HK-2 (cell line): ENCODE results near the gene PES1.
"Not testable (repeated sequence)": the region's sequence is repeated elsewhere in the genome, so short reads cannot be mapped to it uniquely, and the experiment has no call there.

Source experiments
- DNase-seq: peaks from one replicate; pipeline ENCODE4 v3.0.0-alpha.2; 2018; ENCODE audit not compliant: unreplicated experiment

Gene PES1

DNA sequence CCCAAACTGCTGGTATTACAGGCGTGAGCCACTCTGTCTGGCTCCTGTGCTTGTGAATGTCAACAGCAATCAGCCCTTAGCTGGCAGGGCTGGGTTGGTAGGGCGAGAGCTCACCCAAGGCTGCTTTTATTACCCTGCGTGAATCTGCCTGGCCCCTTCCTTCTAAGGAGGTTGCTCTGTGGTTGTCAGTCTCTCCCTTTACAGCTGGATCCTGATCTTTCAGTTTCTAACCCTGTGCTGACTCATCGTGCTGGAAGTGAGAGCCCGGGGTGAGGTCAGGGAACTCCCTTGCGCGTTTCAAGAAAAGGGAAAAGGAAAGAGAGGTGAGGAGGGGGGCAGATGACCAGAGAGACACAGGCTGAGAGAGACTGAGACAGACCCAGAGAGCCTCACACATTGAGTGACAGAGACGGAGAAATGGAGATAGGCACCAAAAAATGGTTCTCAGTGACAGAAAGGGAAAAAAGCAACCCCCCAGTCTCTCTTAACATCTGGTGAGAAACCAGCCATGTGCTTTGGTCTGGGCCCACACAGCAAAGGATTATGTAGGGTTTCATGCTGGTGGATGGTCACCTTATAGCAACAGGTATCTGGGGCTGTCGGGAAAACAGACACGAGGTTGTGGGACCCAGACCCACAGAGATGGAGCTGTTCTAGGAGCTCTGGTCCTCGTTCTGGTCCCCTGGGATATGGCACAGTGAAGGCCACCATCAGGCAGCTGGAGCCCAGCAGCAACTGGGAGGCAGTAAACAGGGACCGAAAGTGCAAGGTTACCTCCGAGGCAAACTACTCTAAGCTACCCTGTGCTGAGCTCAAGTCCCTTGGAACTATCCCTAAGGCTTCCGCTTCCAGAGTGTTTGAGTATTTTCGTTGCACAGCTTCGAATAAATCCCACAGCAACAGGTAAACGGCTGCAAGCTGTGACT lies 17.8 kb upstream of the PES1 start:
- DNase-seq: peak; percentile 45

DNA sequence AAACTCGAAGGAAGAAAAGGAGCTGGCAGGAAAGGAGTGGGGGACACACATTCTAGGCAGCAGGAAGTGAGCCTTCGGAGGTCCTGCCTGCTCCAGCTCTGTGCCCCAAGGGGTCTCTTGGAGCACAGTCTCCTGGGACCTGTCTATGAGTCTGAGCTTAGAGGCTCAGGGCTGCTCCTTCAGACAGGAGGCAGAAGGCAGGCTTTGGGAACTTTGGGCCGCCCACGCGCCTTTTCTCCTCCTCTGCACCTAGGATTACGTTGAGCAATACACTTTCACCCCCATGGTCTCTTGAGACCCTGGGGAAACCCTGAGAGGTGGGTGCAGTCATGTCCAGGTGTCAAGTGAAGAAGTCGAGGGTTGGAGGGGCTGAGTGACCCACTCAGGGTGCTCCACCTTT lies 16.2 kb upstream of the PES1 start:
- DNase-seq: no peak

DNA sequence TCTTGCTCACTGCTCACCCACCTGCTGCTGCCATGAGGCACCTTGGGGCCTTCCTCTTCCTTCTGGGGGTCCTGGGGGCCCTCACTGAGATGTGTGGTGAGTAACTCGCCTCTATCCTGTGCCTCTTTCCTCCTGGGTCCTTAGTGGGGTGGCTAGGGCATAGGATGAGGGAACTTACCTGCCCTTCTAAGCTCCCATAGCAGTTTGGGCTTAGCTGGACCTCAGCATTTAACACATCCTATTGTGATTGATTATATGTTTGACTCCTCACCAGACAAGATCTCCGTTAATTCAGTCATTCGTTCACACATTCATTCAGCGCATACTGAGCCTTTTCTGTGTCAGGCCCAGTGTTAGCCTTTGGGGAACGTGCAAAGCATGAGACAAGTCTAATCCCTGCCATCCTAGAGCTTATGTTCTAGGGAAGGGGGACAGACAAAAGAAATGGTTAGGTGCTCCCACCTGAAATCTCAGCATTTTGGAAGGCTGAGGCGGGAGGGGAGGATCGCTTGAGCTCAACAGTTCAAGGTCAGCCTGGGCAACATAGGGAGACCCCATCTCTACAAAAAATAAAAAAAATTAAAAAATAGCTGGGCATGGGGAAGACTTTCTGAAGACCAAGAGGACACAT lies 15.7 kb upstream of the PES1 start:
- DNase-seq: no peak

DNA sequence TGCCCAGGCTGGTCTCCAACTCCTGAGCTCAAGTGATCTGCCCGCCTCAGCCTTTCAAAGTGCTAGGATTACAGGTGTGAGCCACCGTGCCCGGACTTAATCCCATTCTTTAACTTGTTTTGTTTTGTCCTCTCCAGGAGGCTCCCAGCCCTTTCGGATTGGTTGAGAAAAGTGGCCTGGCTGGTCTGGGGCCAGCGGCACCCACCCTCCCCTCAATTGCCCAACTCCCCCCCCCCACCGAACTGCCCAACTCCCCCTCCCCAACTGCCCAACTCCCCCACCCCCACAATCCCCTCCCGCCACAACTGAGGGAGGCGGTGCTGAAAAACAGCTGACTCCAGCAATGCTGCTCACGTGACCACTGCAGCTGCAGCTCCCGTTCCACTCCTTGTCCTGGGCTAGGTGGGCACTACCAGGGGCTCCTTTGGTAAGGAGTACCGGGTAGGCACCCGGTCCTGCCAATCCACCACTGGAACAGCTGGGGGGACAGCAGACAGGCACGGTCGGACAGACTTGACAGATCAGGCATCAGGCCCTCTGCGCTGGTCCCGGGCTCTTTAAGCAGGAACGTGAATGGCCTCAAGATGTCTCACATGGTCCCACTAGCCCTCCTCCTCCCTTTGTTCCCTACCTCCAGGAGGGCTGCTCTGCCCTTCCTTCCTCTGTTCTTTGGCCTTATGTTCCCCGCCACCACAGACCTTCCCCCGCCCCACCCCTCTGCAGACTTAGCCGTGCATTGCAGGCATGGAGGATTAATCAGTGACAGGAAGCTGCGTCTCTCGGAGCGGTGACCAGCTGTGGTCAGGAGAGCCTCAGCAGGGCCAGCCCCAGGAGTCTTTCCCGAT lies 15.0 kb upstream of the PES1 start, which contains the start of gene TCN2:
Gene TCN2 (plus strand): TSS at position 720 of the 845 bp plus-strand sequence. CDS start 158 bp downstream, outside the sequence.
- DNase-seq: peak; percentile 83

DNA sequence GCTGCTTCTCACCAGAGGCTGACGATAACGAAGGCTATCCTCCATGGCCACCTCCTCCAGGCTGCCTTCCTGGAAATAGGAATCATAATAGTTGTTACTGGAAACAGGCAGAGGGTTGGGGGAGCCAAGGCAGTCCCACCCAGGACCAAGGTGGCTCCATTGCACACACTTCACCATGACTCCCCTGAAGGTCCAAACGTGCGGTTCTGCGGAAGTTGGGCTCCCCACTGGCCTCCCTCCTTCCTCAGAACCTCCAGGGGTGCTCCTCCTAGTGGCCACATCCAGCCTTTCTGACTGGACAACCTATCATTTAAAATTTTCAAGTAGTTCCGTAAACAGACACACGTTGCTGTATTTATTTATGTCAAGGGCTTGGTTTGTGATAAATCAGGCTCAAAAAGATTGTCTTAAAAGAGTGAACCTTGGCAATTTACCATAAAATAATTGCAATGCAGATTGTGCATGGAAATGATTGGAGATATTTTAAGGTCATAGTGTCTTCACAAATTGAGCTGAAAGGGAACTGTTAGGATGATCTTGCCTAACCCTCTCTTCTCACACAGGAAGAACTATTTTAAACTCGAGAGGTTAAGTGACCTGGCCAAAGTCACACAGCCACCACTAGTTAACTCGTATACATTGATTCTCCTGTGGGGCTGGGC lies 13.9 kb upstream of the PES1 start:
- no peak for DNase-seq

DNA sequence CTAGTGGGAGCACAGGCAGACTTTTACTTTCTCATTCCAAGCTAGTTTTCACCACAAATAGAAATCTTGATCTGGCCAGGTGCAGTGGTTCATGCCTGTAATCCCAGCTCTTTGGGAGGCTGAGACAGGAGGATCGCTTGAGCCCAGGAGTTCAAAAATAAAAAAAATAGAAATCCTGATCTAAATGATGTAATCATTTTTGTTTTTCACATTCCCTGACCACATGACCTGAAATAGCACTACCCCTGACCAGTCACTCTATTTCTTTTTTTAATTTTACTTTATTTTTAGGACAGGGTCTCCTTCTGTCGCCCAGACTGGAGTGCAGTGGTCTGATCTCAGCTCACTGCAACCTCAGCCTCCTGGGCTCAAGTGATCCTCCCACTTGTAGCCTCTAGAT lies 13.0 kb upstream of the PES1 start:
- no peak for DNase-seq

DNA sequence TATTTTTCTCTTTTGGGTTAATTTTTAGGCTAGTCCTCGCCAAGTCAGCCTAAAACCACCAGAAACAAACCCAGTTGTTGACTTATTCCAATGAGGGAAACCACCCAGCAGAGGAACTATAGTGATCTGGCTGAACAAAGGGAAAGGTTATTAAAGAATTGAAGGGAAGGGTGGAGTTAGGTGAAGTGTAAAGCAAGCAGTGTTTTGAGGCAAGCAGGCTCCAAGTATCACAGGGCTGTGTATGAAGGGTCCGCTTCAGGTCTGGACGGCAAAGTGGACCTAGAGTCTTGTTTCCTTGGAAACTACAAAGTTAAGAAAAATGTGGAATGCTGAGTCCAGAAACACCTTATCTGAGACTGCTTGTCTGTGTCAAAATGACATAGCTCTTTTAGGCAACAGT lies 12.1 kb upstream of the PES1 start:
- no peak for DNase-seq

DNA sequence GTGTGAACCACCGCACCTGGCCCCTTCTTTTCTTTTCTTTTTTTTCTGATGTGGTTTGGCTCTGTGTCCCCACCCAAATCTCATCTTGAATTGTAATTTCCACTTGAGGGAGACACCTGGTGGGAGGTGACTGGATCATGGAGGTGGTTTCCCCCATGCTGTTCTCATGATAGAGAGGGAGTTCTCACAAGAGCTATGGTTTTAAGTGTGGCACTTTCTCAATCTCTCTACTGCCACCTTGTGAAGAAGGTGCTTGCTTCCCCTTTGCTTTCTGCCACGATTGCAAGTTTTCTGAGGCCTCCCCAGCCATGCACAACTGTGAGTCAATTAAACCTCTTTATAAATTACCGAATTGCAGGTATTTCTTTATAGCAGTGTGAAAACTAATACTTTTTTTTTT lies 10.3 kb upstream of the PES1 start:
- DNase-seq: no peak

DNA sequence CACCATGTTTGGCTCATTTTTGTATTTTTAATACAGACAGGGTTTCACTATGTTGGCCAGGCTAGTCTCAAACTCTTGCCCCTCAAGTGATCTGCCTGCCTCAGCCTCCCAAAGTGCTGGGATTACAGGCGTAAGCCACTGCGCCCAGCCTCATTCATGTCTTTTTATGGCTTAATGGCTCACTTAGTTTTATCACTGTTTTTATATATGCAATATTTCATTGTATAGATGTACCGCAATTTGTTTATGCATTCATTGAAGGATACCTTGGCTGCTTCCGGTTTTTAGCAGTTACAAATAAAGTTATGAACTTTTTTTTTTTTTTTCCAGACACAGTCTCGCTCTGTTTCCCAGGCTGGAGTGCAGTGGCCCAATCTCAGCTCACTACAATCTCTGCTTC lies 9.8 kb upstream of the PES1 start:
- DNase-seq: no peak

DNA sequence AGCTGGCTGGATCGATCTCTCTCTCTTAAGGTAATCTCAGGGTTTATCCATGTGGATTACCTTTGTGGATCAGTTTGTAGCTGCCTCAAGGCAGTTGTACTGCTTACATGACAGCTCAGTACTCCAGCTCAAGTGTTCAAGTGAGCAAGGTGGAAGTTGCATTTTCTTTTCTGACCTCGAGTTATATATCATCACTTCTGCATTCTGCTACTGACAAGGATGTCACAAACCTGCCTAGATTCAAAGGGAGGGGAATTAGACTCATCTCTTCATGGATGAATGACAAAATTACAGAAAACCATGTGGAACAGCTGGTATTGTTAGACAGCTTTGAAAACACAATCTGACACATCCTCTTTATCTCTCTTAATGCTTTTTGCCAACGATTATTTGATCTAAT lies 9.2 kb upstream of the PES1 start:
- no peak for DNase-seq

DNA sequence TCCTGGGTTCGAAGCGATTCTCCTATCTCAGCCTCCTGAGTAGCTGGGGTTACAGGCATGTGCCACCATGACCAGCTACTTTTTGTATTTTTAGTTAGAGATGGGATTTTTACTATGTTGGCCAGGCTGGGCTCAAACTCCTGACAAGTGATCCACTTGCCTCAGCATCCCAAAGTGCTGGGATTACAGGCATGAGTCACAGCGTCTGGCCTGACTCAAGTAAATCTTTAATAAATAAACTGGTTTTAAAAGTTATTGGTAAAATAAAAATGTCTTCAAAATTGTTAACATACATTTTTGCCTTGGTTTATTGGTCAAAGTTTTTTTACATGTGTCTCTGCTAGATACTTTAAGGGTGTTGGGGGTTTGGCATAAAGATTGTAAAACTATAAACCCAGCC lies 7.3 kb upstream of the PES1 start:
- DNase-seq: no peak

DNA sequence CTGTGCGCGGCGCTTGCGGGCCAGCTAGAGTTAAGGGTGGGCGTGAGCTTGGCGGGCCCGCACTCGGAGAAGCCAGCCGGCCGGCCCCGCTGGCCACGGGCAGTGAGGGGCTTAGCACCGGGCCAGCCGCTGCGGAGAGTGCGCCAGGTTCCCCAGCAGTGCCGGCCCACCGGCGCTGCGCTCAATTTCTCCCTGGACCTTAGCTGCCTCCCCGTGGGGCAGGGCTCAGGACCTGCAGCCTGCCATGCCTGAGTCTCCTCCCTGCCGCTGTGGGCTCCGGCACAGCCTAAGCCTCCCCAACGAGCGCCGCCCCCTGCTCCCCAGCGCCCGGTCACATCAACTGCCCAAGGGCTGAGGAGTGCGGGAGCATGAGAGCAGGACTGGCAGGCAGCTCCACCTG lies 5.2 kb upstream of the PES1 start:
- DNase-seq: no peak

DNA sequence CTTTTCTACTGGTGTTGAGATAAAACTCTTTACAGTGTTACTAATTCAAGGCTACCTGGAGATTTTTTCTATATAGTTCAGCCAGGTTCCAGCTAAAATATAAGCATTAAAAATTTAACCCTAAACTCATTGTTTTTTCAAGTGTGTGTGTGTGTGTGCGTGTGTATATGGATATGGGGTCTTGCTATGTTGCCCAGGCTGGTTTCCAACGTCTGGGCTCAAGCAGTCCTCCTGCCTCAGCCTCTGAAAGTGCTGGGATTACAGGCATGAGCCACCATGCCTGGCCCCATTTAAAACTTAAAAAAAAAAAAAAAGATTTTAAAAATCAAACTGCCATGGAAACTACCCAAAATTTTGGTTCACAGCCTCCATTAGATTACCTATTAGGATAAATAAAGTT lies 4.5 kb upstream of the PES1 start:
- DNase-seq: no peak

DNA sequence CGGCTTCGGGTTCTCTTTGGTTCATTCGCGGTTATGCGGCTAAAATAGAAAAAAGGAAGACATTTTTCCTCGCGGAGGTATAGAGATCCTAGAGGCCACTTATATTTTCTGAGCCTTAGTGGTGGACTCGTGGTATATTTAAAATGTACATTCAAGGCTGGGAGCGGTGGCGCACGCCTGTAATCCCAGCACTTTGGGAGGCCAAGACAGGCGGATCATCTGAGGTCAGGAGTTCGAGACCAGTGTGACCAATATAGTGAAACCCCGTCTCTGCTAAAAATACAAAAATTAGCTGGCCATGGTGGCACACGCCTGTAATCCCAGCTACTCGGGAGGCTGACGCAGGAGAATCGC lies 627 bp upstream of the PES1 start:
- DNase-seq: not testable (repeated sequence)

DNA sequence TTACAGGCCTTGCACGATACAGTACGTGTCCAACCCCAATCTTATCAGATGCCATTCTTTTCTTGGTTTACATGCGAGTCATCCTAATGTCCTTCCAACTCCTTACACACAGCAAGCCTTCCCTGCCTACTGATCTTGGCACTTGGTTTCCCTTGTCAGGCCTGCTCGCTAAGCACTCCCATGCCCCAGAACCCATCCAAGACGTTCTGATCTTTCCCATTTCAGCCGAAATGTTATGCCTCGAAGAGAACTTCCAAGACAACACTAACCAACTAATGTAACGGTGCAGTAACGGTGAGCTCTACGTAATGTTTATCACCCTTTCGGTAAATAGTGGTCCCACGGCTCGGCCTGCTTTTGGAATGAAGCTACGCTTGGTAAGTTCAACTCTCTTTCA lies 521 bp downstream of the PES1 start:
- no peak for DNase-seq

DNA sequence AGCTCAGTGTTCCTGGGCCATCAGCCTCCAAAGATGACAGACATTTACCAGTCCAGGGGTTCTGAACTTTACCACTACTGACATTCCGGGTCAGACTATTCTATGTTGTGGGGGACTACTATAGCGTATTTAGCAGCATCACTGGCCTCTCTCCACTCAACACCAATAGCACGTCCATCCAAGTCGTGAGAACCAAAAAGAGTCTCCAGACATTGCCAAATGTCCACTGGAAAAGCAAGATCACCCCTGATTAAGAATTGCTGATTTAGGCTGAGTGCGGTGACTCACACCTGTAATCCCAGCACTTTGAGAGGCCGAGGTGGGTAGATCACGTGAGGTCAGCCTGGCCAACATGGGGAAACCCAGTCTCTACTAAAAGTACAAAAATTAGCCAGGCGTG lies 5.3 kb downstream of the PES1 start:
- DNase-seq: no peak

DNA sequence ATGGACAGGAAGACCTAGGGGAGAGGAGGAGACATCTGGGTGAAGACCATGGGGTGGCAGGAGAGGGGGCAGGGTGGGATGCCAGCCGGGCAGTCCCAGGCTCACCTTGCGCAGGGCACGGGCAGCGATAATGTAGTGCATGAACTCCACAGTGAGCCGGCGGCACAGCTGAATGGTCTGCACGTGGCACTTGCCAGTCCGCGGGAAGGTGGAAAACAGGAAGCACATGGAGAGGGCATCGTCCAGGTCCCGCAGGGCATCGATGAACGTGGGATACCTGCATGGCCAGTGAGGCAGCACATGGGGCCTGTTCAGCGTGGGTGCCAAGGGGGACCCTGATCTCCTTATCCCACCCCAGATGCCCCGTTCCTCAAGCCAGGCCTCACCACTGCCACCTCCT lies 7.3 kb downstream of the PES1 start:
- DNase-seq: no peak

DNA sequence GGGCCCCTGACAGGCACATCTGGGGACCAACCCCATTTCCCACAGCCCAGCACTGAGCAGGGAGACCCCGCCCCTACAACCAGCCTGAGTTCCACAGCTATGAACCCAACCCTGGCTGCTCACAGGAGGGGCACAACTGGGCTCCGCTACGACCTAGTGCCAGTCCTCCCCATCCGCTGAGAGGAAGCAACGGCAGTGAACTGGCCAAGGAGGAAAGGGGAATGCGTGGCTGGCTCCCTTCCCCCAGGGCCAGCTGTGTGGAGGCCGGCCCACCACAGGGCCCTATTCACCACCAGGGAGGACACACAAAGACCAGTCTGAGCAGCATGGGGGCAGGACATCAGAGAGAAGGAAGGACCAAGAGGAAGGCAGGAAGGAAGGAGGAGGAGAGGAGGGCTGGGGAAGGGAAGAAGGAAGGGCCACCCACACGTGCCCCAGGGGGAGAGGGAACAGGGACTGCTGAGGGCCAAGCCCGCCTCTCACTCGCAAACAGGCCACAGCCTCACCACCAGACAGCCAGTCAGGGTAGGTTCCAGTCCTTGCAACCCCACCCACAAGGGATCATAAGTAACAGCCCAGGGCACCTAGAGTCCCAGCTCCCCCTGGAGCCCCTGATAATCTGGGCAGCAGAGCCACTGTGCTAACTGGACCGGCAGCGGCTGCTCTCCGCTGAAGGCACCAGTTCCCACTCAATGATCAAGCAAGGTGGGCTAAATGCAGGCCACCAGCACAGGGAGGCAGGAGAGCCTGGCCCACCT lies 8.7 kb downstream of the PES1 start:
- DNase-seq: no peak

DNA sequence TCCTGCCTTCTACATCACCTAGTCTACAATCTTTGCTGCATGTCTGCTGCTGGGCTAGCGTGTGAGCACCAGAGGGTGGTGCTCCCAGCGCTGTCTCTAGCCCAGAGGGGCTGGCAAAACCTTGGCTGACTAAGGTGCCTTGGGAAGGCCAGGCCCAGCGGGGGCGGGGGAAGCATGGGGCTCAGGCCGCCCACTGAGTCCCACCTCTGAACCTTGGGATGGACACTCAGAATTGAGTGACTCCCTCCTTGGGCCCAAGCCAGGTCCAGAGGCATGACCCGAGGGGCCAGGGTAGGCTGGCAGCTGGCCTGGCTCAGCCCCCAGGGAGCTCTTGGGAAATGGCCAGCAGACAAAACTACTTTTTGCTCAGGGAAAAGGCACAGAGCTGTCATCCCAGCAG lies 9.7 kb downstream of the PES1 start:
- DNase-seq: no peak

DNA sequence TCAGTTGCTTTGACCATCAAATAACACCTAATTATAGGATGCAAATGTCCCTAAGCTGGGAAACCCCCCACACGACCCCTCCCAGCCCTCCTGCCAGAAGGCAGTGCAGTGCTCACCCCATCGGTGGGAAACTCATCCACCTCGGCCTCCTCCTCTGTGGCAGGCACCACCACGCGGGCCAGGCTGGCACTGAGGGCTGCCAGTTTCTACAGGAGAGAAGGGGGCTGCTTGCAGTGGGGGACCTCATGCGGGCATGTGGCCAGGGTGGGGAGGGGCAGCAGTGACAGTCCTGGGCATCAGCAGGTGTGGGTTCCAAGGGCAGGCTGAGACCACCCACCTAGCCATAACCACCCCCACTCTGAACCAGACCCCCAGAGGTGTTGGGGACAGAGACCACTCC lies 10.8 kb downstream of the PES1 start:
- no peak for DNase-seq

DNA sequence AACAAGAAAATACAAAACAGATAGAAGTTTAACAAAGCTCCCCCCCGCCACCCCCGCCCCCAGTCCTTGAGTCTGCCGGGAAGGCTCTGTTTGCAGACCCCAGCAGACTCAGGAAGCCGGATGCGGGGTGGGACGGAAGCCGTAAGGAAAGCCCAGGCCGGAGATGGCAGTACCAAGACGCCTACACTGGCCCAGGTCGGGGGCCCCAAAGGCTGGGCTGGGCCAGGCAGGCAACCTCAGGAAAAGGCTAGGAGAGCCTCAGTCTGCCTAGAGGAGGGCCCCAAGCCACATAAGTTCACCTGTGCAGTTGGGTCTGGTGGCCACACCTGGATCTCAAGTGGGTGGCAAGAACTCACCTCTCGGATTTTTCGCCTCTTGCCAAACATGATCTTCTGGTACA lies 13.2 kb downstream of the PES1 start:
- DNase-seq: no peak
